Fibroblast of lung (primary cell): Measurements from ENCODE around the gene PDLIM3. TPM values are rescaled to one million over a fixed set of nuclear protein-coding genes. Genes with fewer than 3 reads are reported as not detected.

Source experiments
- DNase-seq, 2 donors: peaks; one replicate each; pipeline versions ENCODE4 v3.0.0 to v3.0.0-alpha.2; 2010; ENCODE audit warnings: low read depth in 2 of 2
- H2AFZ ChIP-seq: 2 replicates; pipeline ENCODE4 v1.5.1; 2012; ENCODE audit warnings: low read length, control low read depth, inconsistent platforms
- H3K27ac ChIP-seq: 2 replicates; pipeline ENCODE4 v1.5.1; 2011; ENCODE audit warnings: low read length, control low read depth; ENCODE audit not compliant: insufficient read depth
- H3K27me3 ChIP-seq: 2 replicates; pipeline ENCODE4 v1.5.1; 2011; ENCODE audit warnings: mild to moderate bottlenecking, low read length; ENCODE audit not compliant: control insufficient read depth, insufficient read depth
- H3K36me3 ChIP-seq: 2 replicates; pipeline ENCODE4 v1.5.1; 2011; ENCODE audit warnings: low read length; ENCODE audit not compliant: control insufficient read depth, insufficient read depth
- H3K4me1 ChIP-seq: 2 replicates; pipeline ENCODE4 v1.5.1; 2011; ENCODE audit warnings: low read length; ENCODE audit not compliant: control insufficient read depth, insufficient read depth; ENCODE audit errors: extremely low read depth
- H3K4me2 ChIP-seq: 2 replicates; pipeline ENCODE4 v1.5.1; 2011; ENCODE audit warnings: low read length, control low read depth; ENCODE audit not compliant: insufficient read depth; ENCODE audit errors: extremely low read depth
- H3K4me3 ChIP-seq, 4 experiments: fragments of 200-600 bp in 1 of 4; sonication (generic) in 1 of 4; replicated peaks in 1 of 4; 2 replicates each; pipeline ENCODE4 v1.5.1; 2011 to 2016; ENCODE audit warnings: low read length in 4 of 4, low read depth in 3 of 4, mild to moderate bottlenecking in 3 of 4, control low read depth in 2 of 4, inconsistent platforms in 1 of 4, mixed read lengths in 1 of 4; ENCODE audit not compliant: insufficient read depth in 1 of 4; ENCODE audit errors: control extremely low read depth in 1 of 4
- H3K79me2 ChIP-seq: 2 replicates; pipeline ENCODE4 v1.5.1; 2012; ENCODE audit warnings: mild to moderate bottlenecking, low read length, inconsistent platforms; ENCODE audit not compliant: control insufficient read depth, insufficient read depth
- H3K9ac ChIP-seq: 2 replicates; pipeline ENCODE4 v1.5.1; 2011; ENCODE audit warnings: mild to moderate bottlenecking, low read length, control low read depth; ENCODE audit not compliant: insufficient read depth
- H3K9me3 ChIP-seq: 2 replicates; pipeline ENCODE4 v1.5.1; 2012; ENCODE audit warnings: low read depth, low read length; ENCODE audit not compliant: control insufficient read depth, insufficient read depth
- H4K20me1 ChIP-seq: 2 replicates; pipeline ENCODE4 v1.5.1; 2011; ENCODE audit warnings: low read length; ENCODE audit not compliant: control insufficient read depth, insufficient read depth; ENCODE audit errors: extremely low read depth
- CTCF ChIP-seq, 2 donors: IDR thresholded peaks in 1 of 2; conservative IDR thresholded peaks in 1 of 2; 1 replicate in 1 of 2; 2 replicates in 1 of 2; pipeline ENCODE4 v1.5.1; 2011 to 2012; ENCODE audit warnings: low read length in 2 of 2, control low read depth in 1 of 2, inconsistent platforms in 1 of 2, low read depth in 1 of 2, mild to moderate bottlenecking in 1 of 2
- EZH2 ChIP-seq: IDR thresholded peaks from 2 replicates; pipeline ENCODE4 v1.5.1; 2012; ENCODE audit warnings: low read length, control low read depth, mild to moderate bottlenecking; ENCODE audit errors: missing control alignments
- polyA plus RNA-seq, 2 donors: library from polyadenylated mRNA; depleted of rRNA in 1 of 2; stranded (reverse) in 1 of 2; unstranded in 1 of 2; fragments of >200 nt; gene quantifications; 2 replicates each; pipeline ENCODE4 v1.2.1, GENCODE V29; 2011 to 2012; ENCODE audit warnings: missing spikeins in 1 of 2
- total RNA-seq: library from RNA; depleted of rRNA; stranded (reverse); fragments of >200 nt; gene quantifications from 2 replicates; pipeline ENCODE4 v1.2.1, GENCODE V29; 2014

The PDLIM3 gene
- total and polyA plus RNA-seq, 2 donors (not counting 1 experiment from before 2014, with no cell fraction given): 8.7 to 20.8 TPM

GRCh38 chr4:185535612-185536410 is 504 bp upstream of the PDLIM3 start:
- H2AFZ ChIP-seq: peak overlapping the region; percentile 85
- H3K79me2 ChIP-seq: no peaks in the 10 kb centered on the region
- H3K36me3 ChIP-seq: no peaks in the 10 kb centered on the region
- no peak overlapping the region for H3K27ac ChIP-seq
- DNase-seq: no peak
- H3K4me1 ChIP-seq: peaks cover 3% of the 10 kb centered on the region
- H3K9me3 ChIP-seq: no peaks in the 10 kb centered on the region
- H3K4me2 ChIP-seq: peak overlapping the region; percentile 91
- no peak for TF ChIP-seq CTCF (conservative IDR thresholded peaks at IDR 0.05 in 1 of 2, IDR thresholded peaks at IDR 0.05 in 1 of 2; ENCODE audit: low read depth in 1 of 2, low read length in 2 of 2)
- TF ChIP-seq EZH2: no peak
- H3K27me3 ChIP-seq: no peaks in the 10 kb centered on the region
- peak overlapping the region; percentile 57 to 84 (median 69) for H3K4me3 ChIP-seq
- no peaks in the 10 kb centered on the region for H4K20me1 ChIP-seq
- peak overlapping the region; percentile 40 for H3K9ac ChIP-seq

GRCh38 chr4:185534511-185534865 is 819 bp downstream of the PDLIM3 start:
- H3K9ac ChIP-seq: peak overlapping the region; percentile 73

More at GRCh38 chr4:185534511-185534865, 819 bp downstream of the PDLIM3 start:
- Histone ChIP-seq H3K36me3 (no peaks in the 10 kb centered on the region), H3K27me3 (no peaks in the 10 kb centered on the region), H3K27ac (peak overlapping the region; percentile 64), H3K4me2 (peak overlapping the region; percentile 36), H3K9me3 (no peaks in the 10 kb centered on the region), H3K4me3 (peak overlapping the region; percentile 60 to 78 (median 68)), H3K4me1 (peaks cover 3% of the 10 kb centered on the region), H3K79me2 (no peaks in the 10 kb centered on the region), H4K20me1 (no peaks in the 10 kb centered on the region), H2AFZ (peak overlapping the region; percentile 69)
- TF ChIP-seq EZH2 (no peak), CTCF (conservative IDR thresholded peaks at IDR 0.05 in 1 of 2, IDR thresholded peaks at IDR 0.05 in 1 of 2; ENCODE audit: low read depth in 1 of 2, low read length in 2 of 2) (no peak)
- DNase-seq: no peak
